K562 (cell line): ENCODE results near the gene ABHD14A. TPM values are rescaled to one million over a fixed set of nuclear protein-coding genes. Genes with fewer than 3 reads are reported as not detected.

Experiments
- BHLHE40 ChIP-seq: IDR thresholded peaks from 2 replicates; pipeline ENCODE4 v1.6.1; 2011; ENCODE audit warnings: low read length, improper control_type of control experiment
- GTF2A2 ChIP-seq: IDR thresholded peaks from 2 replicates; pipeline ENCODE4 v1.6.1; 2016; ENCODE audit warnings: mild to moderate bottlenecking, missing genetic modification characterization, missing compliant biosample characterization
- MEF2D ChIP-seq: conservative IDR thresholded peaks from 2 replicates; pipeline ENCODE4 v1.6.1; 2016; ENCODE audit warnings: low read depth, missing genetic modification characterization, missing compliant biosample characterization
- ZFX ChIP-seq: sonication (generic); formaldehyde crosslinking; IDR thresholded peaks from 2 replicates; pipeline ENCODE4 v1.8.0; 2022; ENCODE audit warnings: mild to moderate bottlenecking, missing genetic modification reagents, moderate library complexity
- polyA plus RNA-seq, 8 experiments: library from polyadenylated mRNA; depleted of rRNA in 4 of 8; stranded (reverse) in 5 of 8; unstranded in 3 of 8; fragments of >200 nt; fragmentation: Nextera tagmentation in 2 of 8; fragmentation: Illumina TruSeq in 1 of 8; extraction: Ambion mirVana in 2 of 8; extraction: Trizol in 1 of 8; gene quantifications; 2 replicates each; pipeline versions ENCODE4 v1.2.1 to v1.2.3, GENCODE V29; 2011 to 2014; ENCODE audit warnings: inconsistent platforms in 1 of 8, missing spikeins in 1 of 8
- total RNA-seq, 7 experiments: library from RNA; depleted of rRNA in 6 of 7; stranded (reverse); fragments of >200 nt in 6 of 7; fragmentation: Illumina TruSeq in 2 of 7; extraction: Trizol in 2 of 7; gene quantifications; 2 replicates each; pipeline versions ENCODE4 v1.2.1 to v1.2.3, GENCODE V29; 2011 to 2021; ENCODE audit warnings: low replicate concordance in 1 of 7
- TF ChIP-seq, protein P1 (sequence below): fragments of 450-650 bp; IDR thresholded peaks from 2 replicates; pipeline ENCODE4 v1.6.1; 2017; ENCODE audit warnings: antibody characterized with exemption, mild to moderate bottlenecking
- TF ChIP-seq, protein P2 (sequence below): fragments of 250-450 bp; sonication (Bioruptor Pico); IDR thresholded peaks from 2 replicates; pipeline ENCODE4 v1.4.0; 2020; ENCODE audit warnings: mild to moderate bottlenecking, moderate library complexity
- TF ChIP-seq, protein P3 (sequence below): fragments of 150-350 bp; conservative IDR thresholded peaks from 2 replicates; pipeline ENCODE4 v1.6.1; 2014; ENCODE audit warnings: low read length

The ABHD14A gene
- total and polyA plus RNA-seq, 9 of the 15 experiments (the other 6 are each of a cell fraction or from before 2014, with no cell fraction given) = 0.90 to 10.5 (median 8.3) TPM

DNA sequence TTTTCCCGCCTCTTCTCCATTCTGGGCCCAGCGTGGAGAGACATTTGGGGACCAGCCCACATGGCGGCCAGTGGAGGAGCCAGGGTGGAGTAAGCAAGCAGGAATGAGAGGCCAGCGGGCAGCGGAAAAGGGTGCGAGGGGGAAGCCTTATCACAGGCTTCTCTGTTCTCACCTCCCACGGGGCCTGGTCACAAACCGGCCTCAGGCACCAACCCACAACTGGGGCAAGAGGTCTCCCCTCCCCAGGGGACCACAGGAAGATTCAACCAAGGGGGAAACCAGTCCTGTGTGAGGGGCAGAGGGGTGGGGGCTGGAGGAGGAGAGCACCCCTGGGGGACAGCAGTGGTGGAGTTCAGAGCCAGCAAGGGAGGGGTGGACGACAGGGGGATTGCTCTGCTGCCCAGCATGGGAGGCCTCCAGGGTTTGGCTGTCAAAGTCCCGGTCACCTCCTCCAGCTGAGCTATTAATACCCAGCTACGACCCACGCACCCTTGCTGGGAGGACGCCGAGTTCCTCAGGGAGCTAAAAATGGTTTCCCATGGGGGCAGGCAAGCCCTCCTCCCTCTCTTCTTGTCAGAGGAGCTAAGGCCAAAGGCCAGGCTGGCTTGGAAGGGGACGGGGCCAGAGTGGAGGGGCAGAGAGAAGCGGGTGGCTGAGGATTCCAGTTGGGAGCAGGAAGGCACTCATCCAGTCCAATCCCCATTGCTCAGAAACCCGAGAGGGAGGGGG, 44.7 kb downstream of the ABHD14A start (continued):
- TF ChIP-seq, protein P1, sequence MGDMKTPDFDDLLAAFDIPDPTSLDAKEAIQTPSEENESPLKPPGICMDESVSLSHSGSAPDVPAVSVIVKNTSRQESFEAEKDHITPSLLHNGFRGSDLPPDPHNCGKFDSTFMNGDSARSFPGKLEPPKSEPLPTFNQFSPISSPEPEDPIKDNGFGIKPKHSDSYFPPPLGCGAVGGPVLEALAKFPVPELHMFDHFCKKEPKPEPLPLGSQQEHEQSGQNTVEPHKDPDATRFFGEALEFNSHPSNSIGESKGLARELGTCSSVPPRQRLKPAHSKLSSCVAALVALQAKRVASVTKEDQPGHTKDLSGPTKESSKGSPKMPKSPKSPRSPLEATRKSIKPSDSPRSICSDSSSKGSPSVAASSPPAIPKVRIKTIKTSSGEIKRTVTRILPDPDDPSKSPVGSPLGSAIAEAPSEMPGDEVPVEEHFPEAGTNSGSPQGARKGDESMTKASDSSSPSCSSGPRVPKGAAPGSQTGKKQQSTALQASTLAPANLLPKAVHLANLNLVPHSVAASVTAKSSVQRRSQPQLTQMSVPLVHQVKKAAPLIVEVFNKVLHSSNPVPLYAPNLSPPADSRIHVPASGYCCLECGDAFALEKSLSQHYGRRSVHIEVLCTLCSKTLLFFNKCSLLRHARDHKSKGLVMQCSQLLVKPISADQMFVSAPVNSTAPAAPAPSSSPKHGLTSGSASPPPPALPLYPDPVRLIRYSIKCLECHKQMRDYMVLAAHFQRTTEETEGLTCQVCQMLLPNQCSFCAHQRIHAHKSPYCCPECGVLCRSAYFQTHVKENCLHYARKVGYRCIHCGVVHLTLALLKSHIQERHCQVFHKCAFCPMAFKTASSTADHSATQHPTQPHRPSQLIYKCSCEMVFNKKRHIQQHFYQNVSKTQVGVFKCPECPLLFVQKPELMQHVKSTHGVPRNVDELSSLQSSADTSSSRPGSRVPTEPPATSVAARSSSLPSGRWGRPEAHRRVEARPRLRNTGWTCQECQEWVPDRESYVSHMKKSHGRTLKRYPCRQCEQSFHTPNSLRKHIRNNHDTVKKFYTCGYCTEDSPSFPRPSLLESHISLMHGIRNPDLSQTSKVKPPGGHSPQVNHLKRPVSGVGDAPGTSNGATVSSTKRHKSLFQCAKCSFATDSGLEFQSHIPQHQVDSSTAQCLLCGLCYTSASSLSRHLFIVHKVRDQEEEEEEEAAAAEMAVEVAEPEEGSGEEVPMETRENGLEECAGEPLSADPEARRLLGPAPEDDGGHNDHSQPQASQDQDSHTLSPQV = 0 out of 2 replicates have a peak, but pooled peaks have one; percentile 36
- TF ChIP-seq GTF2A2 (tag) (no peak), MEF2D (tag) (peak; percentile 42; the same call in 1 of the 2 replicates), ZFX (peak; percentile 46; the same call in 1 of the 2 replicates), BHLHE40 (no peak)
- TF ChIP-seq, protein P2, sequence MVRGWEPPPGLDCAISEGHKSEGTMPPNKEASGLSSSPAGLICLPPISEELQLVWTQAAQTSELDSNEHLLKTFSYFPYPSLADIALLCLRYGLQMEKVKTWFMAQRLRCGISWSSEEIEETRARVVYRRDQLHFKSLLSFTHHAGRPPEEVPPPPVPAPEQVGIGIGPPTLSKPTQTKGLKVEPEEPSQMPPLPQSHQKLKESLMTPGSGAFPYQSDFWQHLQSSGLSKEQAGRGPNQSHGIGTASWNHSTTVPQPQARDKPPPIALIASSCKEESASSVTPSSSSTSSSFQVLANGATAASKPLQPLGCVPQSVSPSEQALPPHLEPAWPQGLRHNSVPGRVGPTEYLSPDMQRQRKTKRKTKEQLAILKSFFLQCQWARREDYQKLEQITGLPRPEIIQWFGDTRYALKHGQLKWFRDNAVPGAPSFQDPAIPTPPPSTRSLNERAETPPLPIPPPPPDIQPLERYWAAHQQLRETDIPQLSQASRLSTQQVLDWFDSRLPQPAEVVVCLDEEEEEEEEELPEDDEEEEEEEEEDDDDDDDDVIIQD (CRISPR knock-in tag) = no peak
- TF ChIP-seq, protein P3, sequence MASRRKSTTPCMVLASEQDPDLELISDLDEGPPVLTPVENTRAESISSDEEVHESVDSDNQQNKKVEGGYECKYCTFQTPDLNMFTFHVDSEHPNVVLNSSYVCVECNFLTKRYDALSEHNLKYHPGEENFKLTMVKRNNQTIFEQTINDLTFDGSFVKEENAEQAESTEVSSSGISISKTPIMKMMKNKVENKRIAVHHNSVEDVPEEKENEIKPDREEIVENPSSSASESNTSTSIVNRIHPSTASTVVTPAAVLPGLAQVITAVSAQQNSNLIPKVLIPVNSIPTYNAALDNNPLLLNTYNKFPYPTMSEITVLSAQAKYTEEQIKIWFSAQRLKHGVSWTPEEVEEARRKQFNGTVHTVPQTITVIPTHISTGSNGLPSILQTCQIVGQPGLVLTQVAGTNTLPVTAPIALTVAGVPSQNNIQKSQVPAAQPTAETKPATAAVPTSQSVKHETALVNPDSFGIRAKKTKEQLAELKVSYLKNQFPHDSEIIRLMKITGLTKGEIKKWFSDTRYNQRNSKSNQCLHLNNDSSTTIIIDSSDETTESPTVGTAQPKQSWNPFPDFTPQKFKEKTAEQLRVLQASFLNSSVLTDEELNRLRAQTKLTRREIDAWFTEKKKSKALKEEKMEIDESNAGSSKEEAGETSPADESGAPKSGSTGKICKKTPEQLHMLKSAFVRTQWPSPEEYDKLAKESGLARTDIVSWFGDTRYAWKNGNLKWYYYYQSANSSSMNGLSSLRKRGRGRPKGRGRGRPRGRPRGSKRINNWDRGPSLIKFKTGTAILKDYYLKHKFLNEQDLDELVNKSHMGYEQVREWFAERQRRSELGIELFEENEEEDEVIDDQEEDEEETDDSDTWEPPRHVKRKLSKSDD = no peak
